GM10248 (cell line): ENCODE measurements around the gene AMACR.

Experiments used
- CTCF ChIA-PET: fragments of 300-600 bp; sonication (Branson Sonifier 250); formaldehyde crosslinking; extraction: SDS; loops from one replicate; lab custom pipeline; 2021; ENCODE audit warnings: antibody characterized with exemption; lab: Yijun Ruan, JAX
- POLR2A ChIA-PET: fragments of 350-650 bp; sonication (Branson Sonifier 250); formaldehyde crosslinking; extraction: SDS; loops from one replicate; lab custom pipeline; 2020; ENCODE audit warnings: antibody characterized with exemption; lab: Yijun Ruan, JAX
- DNase-seq: peaks from one replicate; pipeline ENCODE4 v3.0.0; 2012; ENCODE audit errors: extremely low spot score
- CTCF ChIP-seq: IDR thresholded peaks from 2 replicates; pipeline ENCODE4 v1.5.1; 2012; ENCODE audit warnings: mild to moderate bottlenecking, low read depth; ENCODE audit errors: extremely low read depth, missing control alignments, control extremely low read depth

AMACR gene

GRCh38 chr5:34007621-34008600 lies at the start of gene AMACR:
AMACR (minus strand) TSS chr5:34008050; CDS start chr5:34008019, 31 bp downstream.
- DNase-seq: peak; percentile 94
- ChIA-PET POLR2A (no interaction called here), CTCF (interaction anchor here (1.3 to 1.9 kb wide), 4 partner anchors 10 to 13 kb away, joined by 3 to 8 read pairs (median 5); no protein-coding TSS in a partner anchor)
- no peak for TF ChIP-seq CTCF

GRCh38 chr5:34057569-34057968 lies 49.7 kb upstream of the AMACR start:
- no peak for TF ChIP-seq CTCF
- ChIA-PET CTCF (no interaction called here), POLR2A (no interaction called here)
- DNase-seq: no peak

GRCh38 chr5:34057118-34057517 lies 49.3 kb upstream of the AMACR start:
- no peak for DNase-seq
- CTCF ChIA-PET: no interaction called here
- POLR2A ChIA-PET: no interaction called here
- TF ChIP-seq CTCF: no peak

GRCh38 chr5:34055667-34056066 lies 47.8 kb upstream of the AMACR start:
- no peak for TF ChIP-seq CTCF
- DNase-seq: no peak
- ChIA-PET CTCF (no interaction called here), POLR2A (no interaction called here)

- DNase-seq: no peak
- POLR2A ChIA-PET: no interaction called here
- no peak for TF ChIP-seq CTCF
- CTCF ChIA-PET: interaction anchor here (1.2 to 1.3 kb wide), 2 partner anchors 10 to 57 kb away, joined by 3 to 4 read pairs; no protein-coding TSS in a partner anchor
Observed at GRCh38 chr5:34054400-34054729, 46.5 kb upstream of the AMACR start.

GRCh38 chr5:34053571-34054399 lies 45.9 kb upstream of the AMACR start:
- POLR2A ChIA-PET: no interaction called here
- CTCF ChIA-PET: interaction anchor here (1.2 to 1.3 kb wide), 2 partner anchors 9 to 56 kb away, joined by 3 to 4 read pairs; no protein-coding TSS in a partner anchor
- TF ChIP-seq CTCF: no peak
- no peak for DNase-seq
